ENCODE data around the gene LST1.

DNA sequence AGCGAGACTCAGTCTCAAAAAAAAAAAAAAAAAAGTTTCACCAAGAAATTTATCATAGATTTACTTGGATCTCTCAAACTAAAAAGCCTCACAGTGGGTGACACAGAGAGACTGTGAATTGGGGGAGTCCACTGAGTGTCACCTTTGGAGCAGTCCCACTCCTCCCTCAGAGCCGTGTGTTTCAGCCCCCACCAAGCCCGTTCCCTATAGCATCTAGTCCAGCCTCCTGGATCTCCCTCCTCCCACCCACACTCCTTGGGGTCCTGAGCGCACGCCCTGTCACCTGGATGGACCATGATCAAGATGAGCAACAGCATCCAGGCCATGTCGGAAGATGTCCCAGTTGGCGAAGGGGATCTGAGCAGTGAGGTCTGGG is 6.3 kb downstream of the LST1 start:
- no peak for TF ChIP-seq CTCF (IDR thresholded peaks at IDR 0.05)
- no peak for TF ChIP-seq POLR2A (IDR thresholded peaks at IDR 0.05)

All from lower leg skin (tissue), 3 donors.